ENCODE measurements around the gene DCAF11.

DCAF11 gene

GRCh38 chr14:24126939-24127338, 12.4 kb downstream of the DCAF11 start:
- TF ChIP-seq CTCF (IDR thresholded peaks at IDR 0.05; ENCODE audit: low read depth, low read length, missing control alignments), result no peak
- DNase-seq (ENCODE audit: low read depth), result no peak
- in situ Hi-C loops (cut with HindIII; ENCODE audit: low sequenced_read_pairs), result no loop called here
- H3K4me3 ChIP-seq (ENCODE audit: low read depth, low read length), result no peak overlapping the region

- in situ Hi-C loops (cut with HindIII; ENCODE audit: low sequenced_read_pairs), result no loop called here
- TF ChIP-seq CTCF (IDR thresholded peaks at IDR 0.05; ENCODE audit: low read depth, low read length, missing control alignments), result no peak
- no peak for DNase-seq (ENCODE audit: low read depth)
- no peak overlapping the region for H3K4me3 ChIP-seq (ENCODE audit: low read depth, low read length)
These were observed 13.1 kb downstream of the DCAF11 start for GRCh38 chr14:24127673-24128072.

GRCh38 chr14:24129410-24129998, 14.9 kb downstream of the DCAF11 start:
- DNase-seq (ENCODE audit: low read depth), result no peak
- in situ Hi-C loops (cut with HindIII; ENCODE audit: low sequenced_read_pairs), result no loop called here
- TF ChIP-seq CTCF (IDR thresholded peaks at IDR 0.05; ENCODE audit: low read depth, low read length, missing control alignments), result no peak
- H3K4me3 ChIP-seq (ENCODE audit: low read depth, low read length), result no peak overlapping the region

GRCh38 chr14:24130380-24130716, 15.8 kb downstream of the DCAF11 start, which contains the start of gene FITM1:
FITM1 (plus strand) TSS chr14:24130659; CDS start chr14:24131564, 905 bp downstream.
- in situ Hi-C loops (cut with HindIII; ENCODE audit: low sequenced_read_pairs), result no loop called here
- H3K4me3 ChIP-seq (ENCODE audit: low read depth, low read length), result no peak within 1 kb of the TSS
- no peak for DNase-seq (ENCODE audit: low read depth)
- TF ChIP-seq CTCF (IDR thresholded peaks at IDR 0.05; ENCODE audit: low read depth, low read length, missing control alignments), result no peak

GRCh38 chr14:24130717-24131548, 16.4 kb downstream of the DCAF11 start:
- no peak for DNase-seq (ENCODE audit: low read depth)
- H3K4me3 ChIP-seq (ENCODE audit: low read depth, low read length), result no peak overlapping the region
- TF ChIP-seq CTCF (IDR thresholded peaks at IDR 0.05; ENCODE audit: low read depth, low read length, missing control alignments), result no peak
- in situ Hi-C loops (cut with HindIII; ENCODE audit: low sequenced_read_pairs), result no loop called here

GRCh38 chr14:24131549-24131966, 17.0 kb downstream of the DCAF11 start:
- TF ChIP-seq CTCF (IDR thresholded peaks at IDR 0.05; ENCODE audit: low read depth, low read length, missing control alignments), result no peak
- no peak for DNase-seq (ENCODE audit: low read depth)

More at GRCh38 chr14:24131549-24131966, 17.0 kb downstream of the DCAF11 start:
- in situ Hi-C loops (cut with HindIII; ENCODE audit: low sequenced_read_pairs), result no loop called here
- H3K4me3 ChIP-seq (ENCODE audit: low read depth, low read length), result no peak overlapping the region
